ENCODE measurements around the gene SLC2A4RG. TPM values are rescaled to one million over a fixed set of nuclear protein-coding genes. Genes with fewer than 3 reads are reported as not detected.
"Not testable (repeated sequence)": the region's sequence is repeated elsewhere in the genome, so short reads cannot be mapped to it uniquely, and the experiment has no call there.

SLC2A4RG gene
- total and polyA plus RNA-seq, 10 donors: 27.5 to 107 (median 64.3) TPM

GRCh38 chr20:63712191-63712590 is 27.4 kb upstream of the SLC2A4RG start:
- H3K4me3 ChIP-seq: no peak overlapping the region
- no peak for TF ChIP-seq POLR2A (IDR thresholded peaks at IDR 0.05)
- no peak for TF ChIP-seq POLR2AphosphoS5 (IDR thresholded peaks at IDR 0.05)
- TF ChIP-seq CTCF (IDR thresholded peaks at IDR 0.05 in 8 of 11, conservative IDR thresholded peaks at IDR 0.05 in 3 of 11): no peak
- WGBS, 5 donors: 93 to 100% (median 100%) methylated on average over 1 of the region's 1 CpG
- intact Hi-C loops (cut with DNase I; ENCODE audit: low total_unique reads): no loop called here
- DNase-seq: no peak
- H3K36me3 ChIP-seq: peaks cover 0 to 85% (median 58%) of the 10 kb centered on the region in 6 donors
- H3K27me3 ChIP-seq (replicated peaks in 1 of 7): no peaks in the 10 kb centered on the region
- H3K4me1 ChIP-seq: peaks cover 16 to 66% (median 43%) of the 10 kb centered on the region in 6 donors
- H3K27ac ChIP-seq: no peak overlapping the region
- H3K9me3 ChIP-seq: peaks cover 3 to 27% (median 19%) of the 10 kb centered on the region in 8 donors

GRCh38 chr20:63714858-63715257 is 24.7 kb upstream of the SLC2A4RG start:
- H3K27me3 ChIP-seq (replicated peaks in 1 of 7): no peaks in the 10 kb centered on the region
- H3K4me1 ChIP-seq: peaks cover 2 to 44% (median 25%) of the 10 kb centered on the region in 6 donors
- H3K4me3 ChIP-seq: no peak overlapping the region
- H3K9me3 ChIP-seq: peaks cover 3 to 40% (median 31%) of the 10 kb centered on the region in 8 donors
- no peak for DNase-seq
- 95 to 98% (median 97%) methylated on average over 5 of the region's 5 CpGs for WGBS, 5 donors
- H3K27ac ChIP-seq: no peak overlapping the region
- intact Hi-C loops (cut with DNase I; ENCODE audit: low total_unique reads): no loop called here
- peaks cover 2 to 99% (median 72%) of the 10 kb centered on the region in 6 donors for H3K36me3 ChIP-seq
- TF ChIP-seq POLR2A (IDR thresholded peaks at IDR 0.05): no peak
- no peak for TF ChIP-seq CTCF (IDR thresholded peaks at IDR 0.05 in 8 of 11, conservative IDR thresholded peaks at IDR 0.05 in 3 of 11)
- TF ChIP-seq POLR2AphosphoS5 (IDR thresholded peaks at IDR 0.05): no peak

DNA sequence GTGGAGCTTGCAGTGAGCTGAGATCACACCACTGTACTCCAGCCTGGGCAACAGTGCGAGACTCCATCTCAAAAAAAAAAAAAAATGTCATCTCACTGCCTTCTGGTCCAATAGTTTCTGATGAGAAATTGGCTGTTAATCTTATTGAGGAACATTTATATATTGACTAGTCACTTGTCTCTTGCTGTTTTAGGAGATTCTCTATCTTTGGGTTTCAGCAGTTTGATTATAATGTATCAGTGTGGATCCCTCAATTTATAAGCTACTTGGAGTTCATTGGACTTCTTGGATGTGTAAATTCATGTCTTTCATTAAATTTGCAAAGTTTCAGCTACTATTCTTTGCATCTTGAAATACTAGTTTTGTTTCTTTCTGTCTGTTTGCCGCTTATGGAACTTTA is 20.6 kb upstream of the SLC2A4RG start:
- H3K9me3 ChIP-seq: peaks cover 3 to 38% (median 31%) of the 10 kb centered on the region in 8 donors
- 94 to 100% (median 98%) methylated on average over 2 of the region's 2 CpGs for WGBS, 5 donors
- TF ChIP-seq POLR2A (IDR thresholded peaks at IDR 0.05) (no peak), CTCF (IDR thresholded peaks at IDR 0.05 in 8 of 11, conservative IDR thresholded peaks at IDR 0.05 in 3 of 11) (no peak), POLR2AphosphoS5 (IDR thresholded peaks at IDR 0.05) (no peak)
- intact Hi-C loops (cut with DNase I; ENCODE audit: low total_unique reads): no loop called here
- H3K4me3 ChIP-seq: no peak overlapping the region
- peaks cover 2 to 95% (median 51%) of the 10 kb centered on the region in 6 donors for H3K36me3 ChIP-seq
- no peak for DNase-seq
- peaks cover 0 to 8% (median 0%) of the 10 kb centered on the region in 6 donors for H3K4me1 ChIP-seq
- H3K27ac ChIP-seq: no peak overlapping the region
- H3K27me3 ChIP-seq (replicated peaks in 1 of 7): no peaks in the 10 kb centered on the region

DNA sequence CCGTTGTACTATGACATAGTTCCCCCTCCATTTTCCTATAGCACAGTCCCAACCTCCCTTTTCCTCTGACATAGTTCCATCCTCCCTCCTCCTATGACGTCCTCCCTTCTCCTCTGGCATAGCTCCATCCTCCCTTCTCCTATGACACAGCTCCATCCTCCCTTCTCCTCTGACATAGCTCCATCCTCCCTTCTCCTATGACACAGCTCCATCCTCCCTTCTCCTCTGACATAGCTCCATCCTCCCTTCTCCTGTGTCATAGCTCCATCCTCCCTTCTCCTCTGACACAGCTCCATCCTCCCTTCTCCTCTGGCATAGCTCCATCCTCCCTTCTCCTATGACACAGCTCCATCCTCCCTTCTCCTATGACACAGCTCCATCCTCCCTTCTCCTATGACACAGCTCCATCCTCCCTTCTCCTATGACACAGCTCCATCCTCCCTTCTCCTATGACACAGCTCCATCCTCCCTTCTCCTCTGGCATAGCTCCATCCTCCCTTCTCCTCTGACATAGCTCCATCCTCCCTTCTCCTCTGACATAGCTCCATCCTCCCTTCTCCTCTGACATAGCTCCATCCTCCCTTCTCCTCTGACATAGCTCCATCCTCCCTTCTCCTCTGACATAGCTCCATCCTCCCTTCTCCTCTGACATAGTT is 16.5 kb upstream of the SLC2A4RG start:
- peaks cover 0 to 38% (median 34%) of the 10 kb centered on the region in 8 donors for H3K9me3 ChIP-seq
- H3K27me3 ChIP-seq (replicated peaks in 1 of 7); intact Hi-C loops (cut with DNase I; ENCODE audit: low total_unique reads); H3K4me3 ChIP-seq; DNase-seq; H3K27ac ChIP-seq: not testable (repeated sequence)
- peaks cover 0 to 21% (median 9%) of the 10 kb centered on the region in 6 donors for H3K4me1 ChIP-seq
- H3K36me3 ChIP-seq: peaks cover 2 to 87% (median 42%) of the 10 kb centered on the region in 6 donors
- WGBS, 5 donors: 73 to 85% (median 82%) methylated on average over 2 of the region's 2 CpGs

DNA sequence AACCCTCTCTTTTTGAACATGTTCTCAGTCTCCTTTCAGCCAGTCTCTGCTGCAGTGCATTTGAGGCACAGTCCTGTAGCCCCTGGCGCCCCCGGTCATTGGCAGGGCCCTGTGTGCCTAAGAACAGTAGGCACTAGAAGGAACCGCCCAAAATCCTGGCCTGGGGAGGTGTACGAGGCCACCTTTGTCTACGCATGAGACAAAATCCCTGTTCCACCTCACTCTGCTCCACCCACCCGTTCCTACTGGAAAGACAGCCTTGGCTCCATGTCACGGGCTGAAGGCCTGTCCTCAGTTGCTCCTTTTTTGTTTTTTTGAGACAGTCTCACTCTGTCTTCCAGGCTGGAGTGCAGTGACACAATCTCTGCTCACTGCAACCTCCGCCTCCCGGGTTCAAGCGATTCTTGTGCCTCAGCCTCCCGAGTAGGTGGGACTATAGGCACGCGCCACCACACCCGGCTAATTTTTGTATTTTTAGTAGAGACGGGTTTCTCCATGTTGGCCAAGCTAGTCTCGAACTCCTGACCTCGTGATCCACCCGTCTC is 9.3 kb upstream of the SLC2A4RG start:
- peaks cover 0 to 65% (median 32%) of the 10 kb centered on the region in 6 donors for H3K36me3 ChIP-seq
- H3K9me3 ChIP-seq: peaks cover 0 to 12% (median 11%) of the 10 kb centered on the region in 8 donors
- peaks cover 12 to 63% (median 46%) of the 10 kb centered on the region in 6 donors for H3K4me1 ChIP-seq
- H3K27me3 ChIP-seq (replicated peaks in 1 of 7); DNase-seq; intact Hi-C loops (cut with DNase I; ENCODE audit: low total_unique reads): not testable (repeated sequence)
- peak overlapping the region; percentile 58 to 83 (median 67) for H3K27ac ChIP-seq
- 69 to 72% (median 71%) methylated on average over 18 of the region's 18 CpGs for WGBS, 5 donors
- H3K4me3 ChIP-seq: peak overlapping the region in 1 of 8 donors; percentile 19

Measured in spleen (tissue), 11 donors.